GM23338 (cell line): ENCODE measurements around the gene NLGN1. TPM values are rescaled to one million over a fixed set of nuclear protein-coding genes. Genes with fewer than 3 reads are reported as not detected.

ENCODE experiments used
- ATAC-seq: fragments of 200-7000 bp; cut with Tn5 transposase; 3 replicates; pipeline ENCODE4 v1.9.1; 2020
- DNase-seq: peaks from one replicate; pipeline ENCODE4 v3.0.0-alpha.2; 2015; ENCODE audit warnings: low spot score
- H2AFZ ChIP-seq: fragments of 200-600 bp; sonication (generic); 2 replicates; pipeline ENCODE4 v1.8.0; 2016; ENCODE audit warnings: antibody characterized with exemption, mild to moderate bottlenecking, moderate library complexity
- H3F3A ChIP-seq: fragments of 200-600 bp; sonication (generic); replicated peaks from 2 replicates; pipeline ENCODE4 v1.8.0; 2017; ENCODE audit warnings: antibody characterized with exemption, mixed run types, low read depth
- H3K27ac ChIP-seq: fragments of 200-600 bp; sonication (generic); 2 replicates; pipeline ENCODE4 v1.6.1; 2016; ENCODE audit warnings: low read depth
- H3K27me3 ChIP-seq: fragments of 200-600 bp; sonication (generic); 2 replicates; pipeline ENCODE4 v1.8.0; 2016; ENCODE audit warnings: mild to moderate bottlenecking, mixed run types, moderate library complexity; ENCODE audit not compliant: insufficient read depth
- H3K36me3 ChIP-seq: fragments of 200-600 bp; sonication (generic); 2 replicates; pipeline ENCODE4 v1.8.0; 2016; ENCODE audit warnings: mild to moderate bottlenecking; ENCODE audit not compliant: insufficient read depth
- H3K4me1 ChIP-seq: fragments of 200-600 bp; sonication (generic); 2 replicates; pipeline ENCODE4 v1.8.0; 2016; ENCODE audit warnings: mild to moderate bottlenecking, moderate library complexity; ENCODE audit not compliant: insufficient read depth
- H3K4me2 ChIP-seq: fragments of 200-600 bp; sonication (generic); 2 replicates; pipeline ENCODE4 v1.7.1; 2017; ENCODE audit warnings: mixed run types
- H3K4me3 ChIP-seq: fragments of 200-600 bp; sonication (generic); 2 replicates; pipeline ENCODE4 v1.6.1; 2016; ENCODE audit warnings: mixed run types
- H3K79me2 ChIP-seq: fragments of 200-600 bp; sonication (generic); replicated peaks from 2 replicates; pipeline ENCODE4 v1.8.0; 2017; ENCODE audit warnings: mild to moderate bottlenecking; ENCODE audit not compliant: insufficient read depth
- H3K9me2 ChIP-seq: fragments of 200-600 bp; sonication (generic); 2 replicates; pipeline ENCODE4 v1.8.0; 2017; ENCODE audit not compliant: insufficient read depth
- H4K20me1 ChIP-seq: fragments of 200-600 bp; sonication (generic); replicated peaks from 2 replicates; pipeline ENCODE4 v1.8.0; 2017; ENCODE audit warnings: mild to moderate bottlenecking; ENCODE audit not compliant: insufficient read depth
- H3K27ac Mint-ChIP-seq: 2 replicates; pipeline ENCODE4 v1.8.0; 2020; ENCODE audit warnings: inconsistent platforms, mild to moderate bottlenecking, moderate library complexity, mixed read lengths
- H3K27me3 Mint-ChIP-seq: 3 replicates; pipeline ENCODE4 v1.8.0; 2022; ENCODE audit warnings: low read depth, mild to moderate bottlenecking, moderate library complexity, mixed read lengths, inconsistent platforms; ENCODE audit not compliant: insufficient read depth, poor library complexity
- H3K36me3 Mint-ChIP-seq: 3 replicates; pipeline ENCODE4 v1.8.0; 2021; ENCODE audit warnings: low read depth, mild to moderate bottlenecking, inconsistent platforms, moderate library complexity, mixed read lengths
- H3K4me1 Mint-ChIP-seq: 3 replicates; pipeline ENCODE4 v1.8.0; 2020; ENCODE audit warnings: mild to moderate bottlenecking, inconsistent platforms, mixed read lengths
- H3K4me3 Mint-ChIP-seq: 3 replicates; pipeline ENCODE4 v1.8.0; 2021; ENCODE audit warnings: moderate library complexity, mild to moderate bottlenecking, inconsistent platforms, mixed read lengths
- H3K9me3 Mint-ChIP-seq: 3 replicates; pipeline ENCODE4 v1.8.0; 2020; ENCODE audit warnings: moderate library complexity, mild to moderate bottlenecking, inconsistent platforms, mixed read lengths
- EZH2 ChIP-seq: fragments of 200-600 bp; sonication (generic); IDR thresholded peaks from one replicate; pipeline ENCODE4 v1.8.0; 2017; ENCODE audit warnings: antibody characterized with exemption, mild to moderate bottlenecking, low read depth; ENCODE audit not compliant: unreplicated experiment
- EZH2phosphoT487 ChIP-seq: fragments of 200-600 bp; sonication (generic); IDR thresholded peaks from one replicate; pipeline ENCODE4 v1.8.1; 2018; ENCODE audit warnings: antibody characterized with exemption; ENCODE audit not compliant: unreplicated experiment
- POLR2AphosphoS5 ChIP-seq: IDR thresholded peaks from 2 replicates; pipeline ENCODE4 v1.6.1; 2016; ENCODE audit warnings: antibody characterized with exemption, low read depth
- STAT1 ChIP-seq: IDR thresholded peaks from one replicate; pipeline ENCODE4 v1.6.1; 2016; ENCODE audit warnings: antibody characterized with exemption; ENCODE audit not compliant: unreplicated experiment
- ZNF114 ChIP-seq: fragments of 250-450 bp; sonication (Bioruptor Pico); IDR thresholded peaks from 2 replicates; pipeline ENCODE4 v1.5.0; 2020; ENCODE audit warnings: mild to moderate bottlenecking, moderate library complexity
- polyA plus RNA-seq: library from polyadenylated mRNA; unstranded; fragments of >200 nt; fragmentation: Nextera tagmentation; extraction: Ambion mirVana; gene quantifications from 2 replicates; pipeline ENCODE4 v1.2.1, GENCODE V29; 2016
- total RNA-seq: library from RNA; depleted of rRNA; stranded (reverse); fragments of >200 nt; shearing (Covaris generic); gene quantifications from 2 replicates; pipeline ENCODE4 v1.2.3, GENCODE V29; 2014
- TF ChIP-seq, protein P1 (sequence below): fragments of 250-450 bp; sonication (Bioruptor Pico); IDR thresholded peaks from 2 replicates; pipeline ENCODE4 v1.5.0; 2020; ENCODE audit warnings: mild to moderate bottlenecking, moderate library complexity
- TF ChIP-seq, protein P2 (sequence below), 2 experiments: fragments of 200-600 bp in 1 of 2; sonication (generic) in 1 of 2; conservative IDR thresholded peaks; 2 replicates each; pipeline versions ENCODE4 v1.5.1 to v1.6.1; 2016 to 2017; ENCODE audit warnings: antibody characterized with exemption in 2 of 2, low read depth in 2 of 2, mild to moderate bottlenecking in 2 of 2, moderate library complexity in 1 of 2

NLGN1 gene
- total and polyA plus RNA-seq, 2 experiments from 2014 or later = 6.5 to 18.6 TPM

DNA sequence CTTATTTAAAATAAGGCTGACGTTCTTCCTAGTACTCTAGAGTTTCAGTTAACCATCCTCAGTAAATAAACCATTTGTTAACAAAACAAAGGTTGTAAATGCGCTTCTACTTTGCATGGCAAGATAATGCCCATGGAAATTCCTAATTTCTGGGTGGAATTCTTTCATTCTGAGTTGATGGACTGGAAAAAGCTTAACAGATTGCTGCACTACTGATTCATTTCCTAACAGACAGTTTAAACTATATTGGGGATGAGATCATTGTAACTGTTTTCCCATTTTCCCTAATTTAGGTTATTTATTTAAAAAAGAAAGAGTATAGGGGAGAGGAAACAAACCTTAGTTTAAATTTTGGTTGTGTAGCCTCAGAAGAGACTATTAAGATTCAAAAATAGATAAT lies 342.2 kb downstream of the NLGN1 start (continued):
- TF ChIP-seq, protein P1, sequence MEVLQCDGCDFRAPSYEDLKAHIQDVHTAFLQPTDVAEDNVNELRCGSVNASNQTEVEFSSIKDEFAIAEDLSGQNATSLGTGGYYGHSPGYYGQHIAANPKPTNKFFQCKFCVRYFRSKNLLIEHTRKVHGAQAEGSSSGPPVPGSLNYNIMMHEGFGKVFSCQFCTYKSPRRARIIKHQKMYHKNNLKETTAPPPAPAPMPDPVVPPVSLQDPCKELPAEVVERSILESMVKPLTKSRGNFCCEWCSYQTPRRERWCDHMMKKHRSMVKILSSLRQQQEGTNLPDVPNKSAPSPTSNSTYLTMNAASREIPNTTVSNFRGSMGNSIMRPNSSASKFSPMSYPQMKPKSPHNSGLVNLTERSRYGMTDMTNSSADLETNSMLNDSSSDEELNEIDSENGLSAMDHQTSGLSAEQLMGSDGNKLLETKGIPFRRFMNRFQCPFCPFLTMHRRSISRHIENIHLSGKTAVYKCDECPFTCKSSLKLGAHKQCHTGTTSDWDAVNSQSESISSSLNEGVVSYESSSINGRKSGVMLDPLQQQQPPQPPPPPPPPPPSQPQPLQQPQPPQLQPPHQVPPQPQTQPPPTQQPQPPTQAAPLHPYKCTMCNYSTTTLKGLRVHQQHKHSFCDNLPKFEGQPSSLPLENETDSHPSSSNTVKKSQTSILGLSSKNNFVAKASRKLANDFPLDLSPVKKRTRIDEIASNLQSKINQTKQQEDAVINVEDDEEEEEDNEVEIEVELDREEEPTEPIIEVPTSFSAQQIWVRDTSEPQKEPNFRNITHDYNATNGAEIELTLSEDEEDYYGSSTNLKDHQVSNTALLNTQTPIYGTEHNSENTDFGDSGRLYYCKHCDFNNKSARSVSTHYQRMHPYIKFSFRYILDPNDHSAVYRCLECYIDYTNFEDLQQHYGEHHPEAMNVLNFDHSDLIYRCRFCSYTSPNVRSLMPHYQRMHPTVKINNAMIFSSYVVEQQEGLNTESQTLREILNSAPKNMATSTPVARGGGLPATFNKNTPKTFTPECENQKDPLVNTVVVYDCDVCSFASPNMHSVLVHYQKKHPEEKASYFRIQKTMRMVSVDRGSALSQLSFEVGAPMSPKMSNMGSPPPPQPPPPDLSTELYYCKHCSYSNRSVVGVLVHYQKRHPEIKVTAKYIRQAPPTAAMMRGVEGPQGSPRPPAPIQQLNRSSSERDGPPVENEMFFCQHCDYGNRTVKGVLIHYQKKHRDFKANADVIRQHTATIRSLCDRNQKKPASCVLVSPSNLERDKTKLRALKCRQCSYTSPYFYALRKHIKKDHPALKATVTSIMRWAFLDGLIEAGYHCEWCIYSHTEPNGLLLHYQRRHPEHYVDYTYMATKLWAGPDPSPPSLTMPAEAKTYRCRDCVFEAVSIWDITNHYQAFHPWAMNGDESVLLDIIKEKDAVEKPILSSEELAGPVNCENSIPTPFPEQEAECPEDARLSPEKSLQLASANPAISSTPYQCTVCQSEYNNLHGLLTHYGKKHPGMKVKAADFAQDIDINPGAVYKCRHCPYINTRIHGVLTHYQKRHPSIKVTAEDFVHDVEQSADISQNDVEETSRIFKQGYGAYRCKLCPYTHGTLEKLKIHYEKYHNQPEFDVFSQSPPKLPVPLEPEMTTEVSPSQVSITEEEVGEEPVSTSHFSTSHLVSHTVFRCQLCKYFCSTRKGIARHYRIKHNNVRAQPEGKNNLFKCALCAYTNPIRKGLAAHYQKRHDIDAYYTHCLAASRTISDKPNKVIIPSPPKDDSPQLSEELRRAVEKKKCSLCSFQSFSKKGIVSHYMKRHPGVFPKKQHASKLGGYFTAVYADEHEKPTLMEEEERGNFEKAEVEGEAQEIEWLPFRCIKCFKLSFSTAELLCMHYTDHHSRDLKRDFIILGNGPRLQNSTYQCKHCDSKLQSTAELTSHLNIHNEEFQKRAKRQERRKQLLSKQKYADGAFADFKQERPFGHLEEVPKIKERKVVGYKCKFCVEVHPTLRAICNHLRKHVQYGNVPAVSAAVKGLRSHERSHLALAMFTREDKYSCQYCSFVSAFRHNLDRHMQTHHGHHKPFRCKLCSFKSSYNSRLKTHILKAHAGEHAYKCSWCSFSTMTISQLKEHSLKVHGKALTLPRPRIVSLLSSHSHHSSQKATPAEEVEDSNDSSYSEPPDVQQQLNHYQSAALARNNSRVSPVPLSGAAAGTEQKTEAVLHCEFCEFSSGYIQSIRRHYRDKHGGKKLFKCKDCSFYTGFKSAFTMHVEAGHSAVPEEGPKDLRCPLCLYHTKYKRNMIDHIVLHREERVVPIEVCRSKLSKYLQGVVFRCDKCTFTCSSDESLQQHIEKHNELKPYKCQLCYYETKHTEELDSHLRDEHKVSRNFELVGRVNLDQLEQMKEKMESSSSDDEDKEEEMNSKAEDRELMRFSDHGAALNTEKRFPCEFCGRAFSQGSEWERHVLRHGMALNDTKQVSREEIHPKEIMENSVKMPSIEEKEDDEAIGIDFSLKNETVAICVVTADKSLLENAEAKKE = no peak
- no peak for TF ChIP-seq STAT1
- no peak for TF ChIP-seq EZH2
- TF ChIP-seq, protein P2, sequence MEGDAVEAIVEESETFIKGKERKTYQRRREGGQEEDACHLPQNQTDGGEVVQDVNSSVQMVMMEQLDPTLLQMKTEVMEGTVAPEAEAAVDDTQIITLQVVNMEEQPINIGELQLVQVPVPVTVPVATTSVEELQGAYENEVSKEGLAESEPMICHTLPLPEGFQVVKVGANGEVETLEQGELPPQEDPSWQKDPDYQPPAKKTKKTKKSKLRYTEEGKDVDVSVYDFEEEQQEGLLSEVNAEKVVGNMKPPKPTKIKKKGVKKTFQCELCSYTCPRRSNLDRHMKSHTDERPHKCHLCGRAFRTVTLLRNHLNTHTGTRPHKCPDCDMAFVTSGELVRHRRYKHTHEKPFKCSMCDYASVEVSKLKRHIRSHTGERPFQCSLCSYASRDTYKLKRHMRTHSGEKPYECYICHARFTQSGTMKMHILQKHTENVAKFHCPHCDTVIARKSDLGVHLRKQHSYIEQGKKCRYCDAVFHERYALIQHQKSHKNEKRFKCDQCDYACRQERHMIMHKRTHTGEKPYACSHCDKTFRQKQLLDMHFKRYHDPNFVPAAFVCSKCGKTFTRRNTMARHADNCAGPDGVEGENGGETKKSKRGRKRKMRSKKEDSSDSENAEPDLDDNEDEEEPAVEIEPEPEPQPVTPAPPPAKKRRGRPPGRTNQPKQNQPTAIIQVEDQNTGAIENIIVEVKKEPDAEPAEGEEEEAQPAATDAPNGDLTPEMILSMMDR (conservative IDR thresholded peaks at IDR 0.05; ENCODE audit: low read depth in 2 of 2) = no peak
- no peak for TF ChIP-seq EZH2phosphoT487
- TF ChIP-seq POLR2AphosphoS5 = no peak
- no peak for TF ChIP-seq ZNF114 (CRISPR knock-in tag)

DNA sequence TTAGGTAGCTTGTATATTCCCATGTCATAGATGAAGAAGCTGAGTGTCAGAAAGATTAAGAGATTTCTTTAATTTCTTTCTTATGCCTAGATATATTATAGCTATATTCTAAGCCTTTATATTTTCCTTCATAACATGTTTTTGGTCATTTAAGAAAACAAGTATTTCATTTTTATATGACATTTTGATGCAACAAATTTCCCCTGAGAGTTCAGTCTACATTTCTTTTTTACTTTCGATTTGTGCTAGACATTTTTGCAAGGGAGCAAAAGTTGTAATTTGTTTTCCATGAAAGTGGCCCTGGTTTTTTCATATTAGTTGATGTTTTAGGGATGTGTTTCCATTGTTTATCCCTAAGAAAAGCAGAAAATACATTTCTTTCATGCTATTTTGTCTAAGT lies 344.9 kb downstream of the NLGN1 start:
- peaks cover 6% of the 10 kb centered on the region; the same call in 2 of the 3 replicates for H3K36me3 Mint-ChIP-seq
- H3K27ac ChIP-seq = no peak overlapping the region
- no peaks in the 10 kb centered on the region for H3K79me2 ChIP-seq
- H2AFZ ChIP-seq = no peak overlapping the region
- H3K4me1 ChIP-seq = peaks cover 16% of the 10 kb centered on the region; the same call in 1 of the 2 replicates
- H3K4me2 ChIP-seq = no peak overlapping the region
- DNase-seq (no peak), ATAC-seq (no peak)
- H3K27me3 Mint-ChIP-seq = no peaks in the 10 kb centered on the region
- H4K20me1 ChIP-seq = no peaks in the 10 kb centered on the region
- peaks cover 8% of the 10 kb centered on the region for H3K9me2 ChIP-seq
- H3K9me3 Mint-ChIP-seq = peaks cover 3% of the 10 kb centered on the region; the same call in 1 of the 3 replicates
- H3K4me3 ChIP-seq = no peak overlapping the region
- H3K36me3 ChIP-seq = no peaks in the 10 kb centered on the region
- no peak overlapping the region for H3K27ac Mint-ChIP-seq
- H3K27me3 ChIP-seq = no peaks in the 10 kb centered on the region
- no peak overlapping the region for H3K4me3 Mint-ChIP-seq
- no peaks in the 10 kb centered on the region for H3F3A ChIP-seq
- peaks cover 17% of the 10 kb centered on the region for H3K4me1 Mint-ChIP-seq
- TF ChIP-seq, protein P1 = no peak
- no peak for TF ChIP-seq EZH2
